GM18508 (cell line): Measurements from ENCODE around the gene CTPS2.
"Not testable (repeated sequence)": the region's sequence is repeated elsewhere in the genome, so short reads cannot be mapped to it uniquely, and the experiment has no call there.

Experiments used
- ATAC-seq: cut with Tn5 transposase; IDR thresholded peaks from one replicate; pipeline ENCODE4 v1.9.1; 2021; ENCODE audit warnings: moderate number of reproducible peaks; ENCODE audit not compliant: insufficient read depth, unreplicated experiment

Gene CTPS2

DNA sequence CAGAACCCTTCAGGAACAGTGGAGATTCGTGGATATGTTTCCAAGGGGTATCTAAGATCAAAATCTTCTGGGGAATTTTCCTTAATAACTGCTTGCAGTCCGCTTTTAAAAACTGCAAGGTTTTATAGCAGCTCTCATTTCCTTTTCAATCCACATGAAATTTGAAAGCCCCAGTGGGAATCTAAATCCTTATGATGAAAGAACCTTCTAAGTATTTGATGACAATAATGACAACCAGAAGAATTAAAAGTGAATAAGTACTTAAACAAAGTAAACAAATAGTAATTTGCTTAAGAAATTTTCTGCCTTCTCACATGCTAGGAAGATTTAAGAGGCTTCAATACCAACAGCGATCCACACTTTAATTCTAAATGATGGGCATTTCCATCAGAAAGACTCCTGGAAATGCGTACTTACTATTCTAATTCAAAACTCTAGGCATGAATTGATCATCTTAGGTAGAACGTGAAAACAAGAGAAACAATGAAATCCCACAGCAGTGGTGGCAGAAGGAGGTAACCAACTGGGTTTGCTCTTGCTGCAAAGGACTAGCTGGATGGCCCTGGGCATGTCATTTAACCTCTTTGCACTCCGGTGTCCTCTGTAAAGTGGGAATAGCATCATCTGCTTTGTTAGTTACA, 100.1 kb downstream of the CTPS2 start:
- ATAC-seq = no peak

DNA sequence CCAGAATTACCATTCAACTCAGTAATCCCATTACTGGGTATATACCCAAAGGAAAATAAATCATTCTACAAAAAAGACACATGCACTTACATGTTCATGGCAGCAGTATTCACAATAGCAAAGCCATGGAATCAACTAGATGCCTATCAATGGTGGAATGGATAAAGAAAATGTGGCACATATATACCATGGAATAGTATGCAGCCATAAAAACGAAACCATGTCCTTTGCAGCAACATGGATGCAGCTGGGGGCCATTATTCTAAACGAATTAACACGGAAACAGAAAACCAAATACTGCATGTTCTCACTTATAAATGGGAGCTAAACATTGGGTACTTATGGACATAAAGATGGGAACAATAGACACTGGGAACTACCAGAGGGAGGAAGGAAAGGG, 101.8 kb downstream of the CTPS2 start:
- ATAC-seq = not testable (repeated sequence)

DNA sequence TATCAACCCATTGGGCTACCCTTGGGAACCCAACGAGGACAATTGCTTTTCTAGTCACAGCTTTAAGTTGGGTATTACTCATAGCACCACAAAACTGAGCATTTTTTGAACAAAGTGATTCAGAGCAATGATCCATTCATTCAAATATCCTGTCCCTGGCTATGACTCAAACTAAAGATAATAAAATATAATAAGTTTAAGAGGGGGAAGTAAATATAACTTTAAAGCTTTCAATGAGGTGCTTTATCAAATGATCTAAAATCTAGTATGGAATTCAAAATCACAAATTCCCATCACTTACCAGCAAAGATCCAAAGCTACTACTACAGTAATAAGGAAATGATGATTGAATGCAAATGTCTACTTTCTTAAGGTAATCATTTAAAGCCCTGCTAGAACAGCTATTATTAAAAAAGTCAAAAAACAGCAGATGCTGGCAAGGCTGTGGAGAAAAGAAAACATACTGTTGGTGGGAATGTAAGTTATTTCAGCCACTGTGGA, 102.3 kb downstream of the CTPS2 start:
- ATAC-seq = no peak

DNA sequence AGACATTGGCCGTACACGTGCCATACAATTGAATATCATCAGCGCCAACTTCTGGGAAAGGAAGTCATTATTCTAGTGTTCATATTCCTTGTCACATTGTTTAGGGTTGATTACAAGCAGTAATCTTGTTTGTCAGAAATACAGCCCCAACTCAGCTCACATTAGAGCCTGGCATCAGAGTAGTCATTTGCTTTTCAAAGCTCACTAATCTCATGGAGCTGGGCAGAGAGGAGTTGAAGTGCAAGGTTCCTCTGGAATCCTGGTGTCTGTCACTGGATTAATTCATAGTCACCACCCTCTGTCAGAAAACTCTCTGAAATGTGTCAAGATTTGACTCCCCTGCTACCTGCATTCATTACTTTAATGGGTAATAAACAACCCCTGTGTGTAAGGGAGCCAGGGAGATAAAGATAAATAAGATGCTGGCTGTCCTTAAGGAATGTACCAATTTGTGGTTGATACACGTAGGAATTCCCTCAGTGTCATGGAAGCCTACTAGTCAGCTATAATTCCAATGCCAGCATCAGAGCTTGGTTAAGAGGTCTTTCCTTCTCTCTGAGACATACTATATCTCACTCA, 106.2 kb downstream of the CTPS2 start:
- ATAC-seq = no peak

DNA sequence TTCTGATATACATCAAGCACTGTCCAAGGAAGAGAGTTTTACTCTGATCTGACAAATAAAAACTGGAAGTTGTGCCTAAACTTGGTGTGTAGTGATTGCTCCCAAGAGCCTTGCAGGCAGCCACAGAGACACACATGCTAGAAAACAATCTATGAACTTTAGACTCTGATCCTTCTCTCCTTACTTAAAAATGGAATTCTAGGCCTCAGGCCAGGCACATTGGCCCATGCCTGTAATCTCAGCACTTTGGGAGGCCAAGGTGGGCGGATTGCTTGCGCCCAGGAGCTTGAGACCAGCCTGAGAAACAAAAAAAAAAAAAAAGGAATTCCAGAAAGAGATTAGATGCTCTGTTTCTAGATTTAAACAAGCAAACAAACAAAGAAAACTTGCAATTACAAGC, 108.1 kb downstream of the CTPS2 start:
- no peak for ATAC-seq

DNA sequence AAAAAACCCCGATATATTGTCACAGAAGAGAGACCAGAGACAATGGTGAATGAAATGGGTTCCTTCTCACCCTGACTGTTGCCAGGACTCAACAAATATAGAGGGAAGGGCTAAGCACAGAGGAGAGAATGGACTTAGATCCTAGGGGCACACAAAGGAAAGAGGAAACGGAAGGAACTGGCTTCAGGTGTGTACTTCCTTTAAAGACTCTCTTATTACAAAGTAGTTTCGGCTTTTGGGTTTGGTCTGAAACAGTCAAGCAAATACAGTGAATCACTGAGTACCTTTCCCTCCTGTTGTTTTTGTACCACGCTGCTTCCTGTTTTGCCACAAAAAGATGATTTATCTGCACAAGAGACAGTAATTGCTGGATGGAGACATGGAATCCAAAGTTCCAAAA, 108.6 kb downstream of the CTPS2 start:
- ATAC-seq = no peak

DNA sequence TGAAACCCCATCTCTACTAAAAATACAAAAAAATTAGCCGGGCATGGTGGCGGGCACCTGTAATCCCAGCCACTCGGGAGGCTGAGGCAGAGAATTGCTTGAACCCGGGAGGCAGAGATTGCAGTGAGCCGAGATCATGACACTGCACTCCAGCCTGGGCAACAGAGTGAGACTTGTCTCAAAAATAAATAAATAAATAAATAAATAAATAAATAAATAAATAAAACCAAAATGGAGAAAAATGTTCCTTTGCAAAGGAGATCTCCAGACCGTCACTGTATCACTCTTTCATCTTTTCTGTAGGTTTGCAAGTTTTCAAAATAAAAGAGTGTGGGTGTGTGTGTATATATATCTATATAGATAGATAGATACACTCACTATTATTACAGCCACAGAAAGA, 109.2 kb downstream of the CTPS2 start:
- not testable (repeated sequence) for ATAC-seq

DNA sequence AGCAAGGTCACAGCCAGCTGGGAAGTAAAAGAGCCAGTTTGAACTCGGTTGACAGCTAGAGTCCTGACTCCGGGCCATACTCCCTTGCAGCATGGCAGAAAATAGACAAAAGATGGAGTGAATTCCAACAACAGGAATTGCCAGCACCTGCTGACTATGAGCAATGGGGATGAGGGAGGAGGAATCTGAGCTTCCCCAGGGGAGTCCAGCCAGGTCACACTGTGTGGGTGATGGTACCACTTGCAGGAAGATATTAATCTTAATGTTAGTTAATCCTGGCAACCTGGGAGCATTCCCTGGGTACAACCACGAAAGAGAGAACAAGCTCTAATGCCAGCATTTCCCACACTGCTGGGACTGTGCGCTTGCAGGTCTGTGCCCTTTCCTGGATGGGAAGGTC, 110.6 kb downstream of the CTPS2 start:
- no peak for ATAC-seq

DNA sequence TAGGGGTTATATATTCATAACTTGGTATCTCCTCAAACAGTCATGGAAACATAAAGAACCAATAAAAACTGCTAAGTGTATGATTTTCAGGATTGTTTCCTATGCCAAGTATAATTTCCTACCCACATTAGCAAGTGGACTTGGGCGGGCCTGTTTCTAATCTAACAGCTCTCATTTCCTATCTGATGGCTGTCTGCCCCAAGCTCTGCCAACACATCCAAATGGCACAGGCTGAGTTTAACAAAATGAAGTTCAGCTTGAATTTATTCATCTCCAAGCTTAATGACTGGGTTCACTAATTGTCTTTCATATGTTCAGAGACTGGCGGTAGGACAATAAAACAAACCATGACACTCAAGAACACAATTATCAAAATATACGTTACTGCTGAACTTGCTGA, 118.0 kb downstream of the CTPS2 start:
- ATAC-seq = no peak

DNA sequence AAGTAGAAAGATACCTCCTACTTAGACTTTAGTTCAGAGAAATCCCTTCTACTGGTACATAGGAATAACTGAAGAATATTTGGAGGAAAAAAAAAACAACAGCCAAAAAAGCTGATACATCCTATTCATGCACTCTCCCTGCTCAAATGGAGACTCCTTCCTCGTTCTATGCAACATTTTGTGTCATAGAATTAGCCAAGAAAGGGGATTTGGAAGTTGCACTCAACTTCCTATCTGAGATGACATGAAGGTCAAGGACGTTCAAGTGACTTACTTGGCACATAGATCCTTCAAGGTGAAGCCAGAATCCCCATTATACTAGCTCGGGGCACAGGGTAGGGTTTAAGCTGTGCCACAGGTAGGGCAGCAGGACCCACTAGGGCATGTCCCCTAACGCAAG, 118.7 kb downstream of the CTPS2 start:
- no peak for ATAC-seq

DNA sequence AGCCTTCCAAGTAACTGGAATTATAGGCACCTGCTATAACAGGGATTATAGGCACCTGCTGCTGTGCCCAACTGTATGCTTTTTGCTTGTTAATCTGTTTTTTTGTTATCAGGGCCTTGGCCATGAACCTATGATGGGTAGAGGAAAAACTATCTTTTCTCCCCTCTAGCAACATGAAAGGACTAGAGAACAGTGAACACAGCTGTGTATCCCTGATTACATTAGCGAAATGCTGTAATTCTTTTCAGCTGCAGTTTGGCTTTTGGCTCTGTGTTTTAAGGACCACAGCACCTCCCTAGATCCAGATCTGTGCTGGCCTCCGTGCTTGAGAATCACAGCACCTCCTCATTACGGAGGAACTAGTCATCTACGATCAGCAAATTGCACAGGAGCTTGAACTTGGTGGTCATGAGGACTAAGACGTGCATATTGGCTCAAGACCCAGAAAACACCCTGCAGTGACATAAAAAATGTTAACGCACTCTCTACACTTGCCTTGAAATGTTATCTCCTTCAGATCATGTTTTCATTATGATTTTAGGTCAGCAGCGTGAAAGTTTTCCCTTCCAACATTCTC, 120.2 kb downstream of the CTPS2 start:
- no peak for ATAC-seq

DNA sequence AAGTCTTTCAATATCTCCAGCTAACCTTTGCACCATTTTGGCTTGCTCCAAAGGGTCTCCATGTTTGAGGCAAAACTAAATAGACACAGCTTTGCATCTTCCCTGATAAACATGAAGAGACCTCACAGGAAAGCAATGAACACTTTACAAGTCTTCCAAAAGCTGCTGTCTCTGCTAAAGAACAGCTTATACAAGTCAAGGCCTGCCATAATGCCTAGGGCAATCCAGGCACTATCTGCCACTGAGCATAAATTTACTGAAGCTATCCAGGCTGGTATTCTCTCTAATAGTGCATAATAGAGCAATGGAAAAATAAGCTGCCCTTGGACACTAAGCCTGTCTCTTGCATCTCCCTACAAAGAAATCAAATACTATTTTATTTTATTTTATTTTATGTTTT, 122.6 kb downstream of the CTPS2 start:
- no peak for ATAC-seq

DNA sequence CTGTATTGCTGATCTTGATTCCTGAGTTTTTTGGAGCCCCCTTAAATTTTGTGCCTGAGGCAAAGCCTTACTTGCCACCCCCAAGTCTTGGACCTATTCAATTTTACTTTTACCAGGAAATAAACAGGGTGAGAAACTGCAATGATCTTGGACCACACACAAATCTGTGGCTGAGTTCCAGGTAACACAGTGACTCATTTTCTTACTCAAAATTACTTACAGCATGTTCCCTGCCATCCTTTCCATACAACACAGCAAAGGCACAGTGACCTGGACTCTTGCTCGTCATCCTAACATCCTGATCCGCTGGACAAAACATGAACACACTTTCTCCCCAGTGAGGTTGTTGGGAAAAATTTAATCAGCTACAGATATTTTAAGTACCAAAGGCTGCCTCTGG, 123.3 kb downstream of the CTPS2 start:
- no peak for ATAC-seq

DNA sequence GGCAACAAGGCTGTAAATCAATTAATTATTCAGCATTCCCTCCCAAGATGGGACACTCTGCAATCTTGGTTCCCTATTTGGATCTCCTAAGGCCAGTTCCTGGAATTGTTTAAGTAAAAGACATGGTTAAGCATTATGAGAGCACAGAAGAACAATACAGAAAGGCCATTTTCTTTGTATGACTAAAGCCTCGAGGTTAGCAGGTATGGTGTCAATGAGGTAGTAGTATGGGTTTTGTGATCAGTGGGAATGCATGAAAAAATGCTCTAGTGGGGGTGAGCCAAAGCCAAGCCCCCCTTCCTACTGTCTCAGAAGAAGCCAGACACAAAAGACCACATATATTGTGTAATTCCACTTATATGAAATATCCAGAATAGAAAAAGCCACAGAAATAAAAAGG, 124.2 kb downstream of the CTPS2 start:
- ATAC-seq = no peak

DNA sequence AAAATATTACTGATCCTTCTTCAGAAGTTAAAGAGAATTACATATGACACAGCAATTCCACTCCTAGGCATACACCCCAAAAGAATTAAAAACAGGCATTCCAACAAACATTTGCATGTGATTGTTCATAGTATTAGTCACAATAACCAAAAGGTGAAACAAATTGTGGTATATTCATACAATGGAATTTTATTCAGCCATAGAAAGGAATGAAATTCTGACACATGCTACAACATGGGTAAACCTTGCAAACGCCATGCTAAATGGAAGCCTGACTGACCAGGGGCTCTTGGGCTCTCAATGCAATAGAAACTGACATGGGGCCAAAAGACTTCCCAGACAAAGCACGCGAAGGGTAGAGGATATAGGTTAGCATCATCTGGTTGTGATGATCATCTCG, 124.6 kb downstream of the CTPS2 start:
- ATAC-seq = no peak

DNA sequence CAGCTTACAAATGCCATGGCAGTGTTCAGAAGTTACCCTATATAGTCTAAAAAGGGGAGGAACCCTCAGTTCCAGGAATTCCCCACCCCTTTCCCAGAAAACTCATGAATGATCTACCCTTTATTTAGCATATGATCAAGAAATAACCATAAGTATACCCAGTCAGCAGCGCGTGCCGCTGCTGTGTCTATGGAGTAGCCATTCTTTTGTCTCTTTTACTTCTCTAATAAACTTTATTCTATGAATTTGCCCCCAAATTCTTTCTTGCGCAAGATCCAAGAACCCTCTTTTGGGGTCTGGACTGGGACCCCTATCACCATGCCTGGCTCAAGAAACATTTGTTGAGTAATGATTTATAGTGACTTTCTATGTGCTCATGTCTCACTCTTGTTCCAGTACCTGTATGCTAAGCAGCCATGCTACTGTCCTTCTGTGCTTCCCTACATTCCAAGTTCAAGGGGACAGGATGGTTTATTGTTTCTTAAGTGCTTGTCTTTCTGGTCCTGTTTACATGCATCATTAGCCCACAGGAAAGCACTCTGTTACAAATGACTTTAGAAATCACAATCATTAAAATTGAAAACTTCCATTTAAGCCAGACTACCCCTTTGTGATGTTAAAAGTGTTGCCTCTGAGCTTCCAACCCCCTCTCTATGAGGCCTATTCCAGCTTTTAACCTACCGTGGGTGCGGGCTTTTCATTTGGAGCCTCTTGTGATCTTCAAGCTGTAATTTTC, 125.9 kb downstream of the CTPS2 start:
- no peak for ATAC-seq

DNA sequence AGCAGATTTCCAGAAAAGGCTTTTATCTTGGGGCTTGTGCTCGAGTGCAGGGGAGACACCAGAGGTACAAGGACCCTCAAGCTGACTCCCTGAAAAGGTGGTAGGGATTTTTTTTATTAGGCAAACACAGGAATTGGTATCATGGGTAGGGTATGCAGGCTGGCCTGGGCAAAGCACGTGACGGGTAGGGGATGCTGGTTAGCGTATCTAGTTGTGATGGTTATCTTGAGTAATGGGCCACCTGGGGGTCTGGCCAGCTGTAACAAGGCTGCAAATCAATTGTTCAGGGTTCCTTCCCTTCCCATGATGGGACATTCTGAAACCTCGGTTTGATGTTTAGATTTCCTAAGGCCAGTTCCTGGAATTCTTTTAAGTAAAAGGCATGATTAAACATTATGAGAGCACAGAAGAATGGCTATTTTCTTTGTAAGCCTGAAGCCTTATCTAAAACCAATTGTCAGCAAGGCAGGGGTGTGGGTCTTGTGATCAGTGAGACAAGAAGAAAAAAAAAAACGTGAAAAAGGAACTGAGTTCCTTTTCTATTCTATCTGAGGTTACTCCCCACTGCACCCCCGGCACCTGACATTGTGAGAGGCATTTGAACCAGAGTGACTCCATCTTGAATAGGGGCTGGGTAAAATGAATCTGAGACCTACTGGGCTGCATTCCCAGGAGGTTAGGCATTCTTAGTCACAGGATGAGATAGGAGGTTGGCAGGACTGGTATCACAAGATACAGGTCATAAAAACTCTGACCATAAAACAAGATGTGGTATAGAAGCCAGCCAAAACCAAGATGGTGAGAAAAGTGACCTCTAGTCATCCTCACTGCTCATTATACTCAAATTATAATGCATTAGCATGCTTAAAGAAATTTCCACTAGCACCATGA, 126.7 kb downstream of the CTPS2 start:
- no peak for ATAC-seq

DNA sequence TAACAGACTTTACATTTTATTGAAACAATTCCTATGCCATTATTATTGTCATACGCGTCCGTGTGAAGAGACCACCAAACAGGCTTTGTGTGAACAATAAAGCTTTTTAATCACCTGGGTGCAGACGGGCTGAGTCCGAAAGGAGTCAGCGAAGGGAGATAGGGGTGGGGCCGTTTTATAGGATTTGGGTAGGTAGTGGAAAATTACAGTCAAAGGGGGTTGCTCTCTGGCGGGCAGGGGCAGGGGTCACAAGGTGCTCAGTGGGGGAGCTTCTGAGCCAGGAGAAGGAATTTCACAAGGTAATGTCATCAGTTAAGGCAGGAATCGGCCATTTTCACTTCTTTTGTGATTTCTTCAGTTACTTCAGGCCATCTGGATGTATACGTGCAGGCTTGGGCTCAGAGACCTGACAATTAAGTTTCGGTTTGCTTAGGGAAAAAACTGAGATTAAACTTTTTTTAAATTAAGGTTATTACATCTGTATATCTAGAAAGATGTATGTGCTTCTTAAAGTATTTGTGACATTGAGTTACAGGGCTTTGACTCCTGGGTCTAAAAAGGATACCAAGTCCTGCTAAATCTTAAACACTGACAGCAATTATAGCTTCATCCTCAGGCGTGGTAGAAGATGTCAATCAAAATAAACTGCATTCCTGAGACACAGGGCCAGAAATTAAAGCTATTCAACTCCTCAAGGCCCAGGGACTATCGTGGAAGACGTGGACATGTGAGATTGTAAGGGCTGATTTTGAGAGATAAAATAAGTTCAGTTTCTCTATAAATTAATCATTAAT, 132.3 kb downstream of the CTPS2 start:
- ATAC-seq = not testable (repeated sequence)

DNA sequence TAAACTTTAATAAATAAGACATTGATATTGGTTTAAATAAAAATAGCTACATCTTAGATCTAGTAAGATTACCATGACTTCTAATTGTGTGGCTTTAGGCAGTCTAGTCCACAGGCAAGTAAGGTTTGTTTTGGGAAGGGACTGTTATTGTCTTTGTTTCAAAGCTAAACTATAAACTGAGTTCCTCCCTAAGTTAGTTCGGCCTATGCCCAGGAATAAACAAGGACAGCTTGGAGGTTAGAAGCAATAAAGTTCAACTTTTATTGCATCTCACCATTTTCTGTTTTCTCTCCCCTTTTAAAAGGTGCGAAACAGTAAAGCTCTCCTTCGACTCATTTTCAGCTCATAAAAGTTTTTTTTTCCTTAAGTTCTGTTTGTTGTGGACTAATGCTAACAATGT, 133.0 kb downstream of the CTPS2 start:
- ATAC-seq = no peak

DNA sequence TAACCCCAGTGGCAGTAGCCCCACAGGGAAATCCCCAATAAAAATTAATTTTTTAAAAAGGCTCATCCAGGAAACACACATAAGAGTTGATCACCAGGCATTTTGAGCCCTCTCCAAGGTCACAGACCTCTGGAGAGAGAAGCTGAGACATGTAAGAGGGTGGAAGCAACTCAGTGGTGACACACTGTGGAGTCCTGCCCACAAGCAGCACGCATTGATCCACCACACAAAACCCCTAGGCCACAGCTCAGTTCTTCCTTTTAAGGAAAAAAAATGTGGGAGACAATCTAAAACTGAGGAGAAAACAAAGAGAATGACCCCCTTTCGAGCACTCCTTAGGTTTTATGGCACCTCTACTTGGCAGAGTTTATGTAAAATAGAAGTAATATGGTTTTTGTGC, 134.3 kb downstream of the CTPS2 start:
- ATAC-seq = no peak
